ENCODE measurements around the gene SLC25A1.

SLC25A1 gene

DNA sequence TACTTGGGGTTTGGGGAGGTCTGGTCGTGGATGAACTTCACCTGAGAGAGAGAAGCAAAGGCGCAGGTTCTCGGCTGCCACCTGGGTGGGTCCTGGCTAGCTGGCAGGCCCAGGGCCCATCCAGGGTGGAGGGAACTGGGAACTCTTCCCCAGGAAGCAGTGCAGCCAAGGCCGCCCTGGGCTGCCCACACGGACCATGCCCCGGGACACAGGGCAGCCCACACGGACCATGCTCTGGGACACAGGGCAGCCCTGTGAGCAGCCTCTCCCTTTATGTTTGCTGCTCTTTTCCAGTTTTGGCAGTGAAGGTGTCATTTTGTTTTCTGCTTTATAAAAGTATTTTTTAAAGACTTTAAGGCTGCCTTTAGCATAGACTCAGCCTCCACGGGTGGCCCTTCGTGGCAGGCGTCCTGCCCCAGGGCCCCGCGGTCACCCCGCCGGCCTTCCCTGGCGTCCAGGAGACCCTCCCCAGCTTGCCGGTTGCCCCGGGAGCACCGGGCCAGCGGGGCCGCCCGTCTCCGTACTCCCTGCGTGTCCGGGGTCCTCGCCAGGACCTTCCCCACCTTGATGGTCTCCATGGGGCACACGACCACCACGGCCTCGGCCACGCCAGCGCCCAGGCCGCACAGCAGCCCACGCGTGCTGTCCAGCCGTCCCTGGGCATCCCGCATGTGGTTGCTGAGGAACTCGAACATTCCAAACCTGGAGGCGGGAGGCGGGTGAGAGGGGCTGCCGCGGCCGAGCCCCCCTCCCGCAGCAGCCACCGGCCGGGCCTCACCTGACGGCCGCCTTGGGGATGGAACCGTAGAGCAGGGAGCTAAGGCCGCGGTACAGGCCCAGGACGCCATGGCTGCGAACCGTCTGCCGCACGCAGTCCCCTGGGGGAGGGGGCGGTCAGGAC, 1.1 kb downstream of the SLC25A1 start:
- H2AFZ ChIP-seq (ENCODE audit: low read depth, low read length) = no peak overlapping the region

DNA sequence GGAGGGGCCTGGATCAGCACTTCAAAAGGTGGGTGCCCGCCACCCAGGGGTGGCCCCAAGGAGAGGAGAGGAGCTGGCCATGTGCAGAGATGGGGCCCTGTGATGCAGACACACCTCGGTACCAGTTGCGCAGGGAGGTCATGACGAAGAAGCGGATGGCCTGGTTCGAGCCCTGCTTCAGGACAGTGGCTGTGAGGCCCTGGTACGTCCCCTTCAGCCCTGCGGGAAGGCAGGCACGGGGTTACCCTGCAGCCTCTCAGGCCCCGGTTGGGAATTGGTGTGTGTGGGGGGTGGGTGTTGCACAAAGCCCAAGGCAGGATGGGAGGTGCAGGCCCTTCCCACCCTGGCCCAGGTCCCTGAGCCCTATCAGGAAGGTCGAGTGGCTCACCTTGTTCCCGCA, 1.8 kb downstream of the SLC25A1 start:
- H2BK15ac ChIP-seq (ENCODE audit: low read depth, poor library complexity, severe bottlenecking) = no peak overlapping the region
- no peak overlapping the region for H4K8ac ChIP-seq (ENCODE audit: low read length)
- H3K4ac ChIP-seq (ENCODE audit: low read depth in 1 of 2, low read length in 2 of 2) = peak overlapping the region in 1 of 2 experiments; percentile 93
- WGBS = 92% methylated on average over 12 of the region's 12 CpGs
- H3K4me2 ChIP-seq (ENCODE audit: low read length, poor library complexity, severe bottlenecking) = peak overlapping the region; percentile 88
- peak overlapping the region; percentile 81 for H3K9ac ChIP-seq (ENCODE audit: low read length)
- H3K14ac ChIP-seq (ENCODE audit: low read length in 2 of 2) = peak overlapping the region in 1 of 2 experiments; percentile 44
- peak overlapping the region; percentile 6 for H2AK5ac ChIP-seq (ENCODE audit: low read length, severe bottlenecking)
- H2AFZ ChIP-seq (ENCODE audit: low read depth, low read length) = no peak overlapping the region
- H3K18ac ChIP-seq (ENCODE audit: low read depth in 1 of 2, low read length in 2 of 2) = peak overlapping the region in 1 of 2 experiments; percentile 13
- H4K91ac ChIP-seq (ENCODE audit: low read length) = no peak overlapping the region
- H2BK120ac ChIP-seq (ENCODE audit: low read depth, low read length) = no peak overlapping the region
- H2BK12ac ChIP-seq (ENCODE audit: low read length in 2 of 2) = no peak overlapping the region
- H2BK5ac ChIP-seq (ENCODE audit: low read depth, low read length, poor library complexity, severe bottlenecking) = no peak overlapping the region
- H3K4me3 ChIP-seq (ENCODE audit: insufficient read depth in 1 of 2, low read depth in 1 of 2, low read length in 2 of 2) = peak overlapping the region; percentile 12 to 82
- peak overlapping the region in 1 of 2 experiments; percentile 73 for H3K23ac ChIP-seq (ENCODE audit: low read length in 2 of 2)
- H3K36me3 ChIP-seq (ENCODE audit: control insufficient read depth in 1 of 2, insufficient read depth in 2 of 2, low read depth in 1 of 2, low read length in 2 of 2) = peaks cover 15 to 51% of the 10 kb centered on the region in 2 experiments
- no peaks in the 10 kb centered on the region for H3K9me3 ChIP-seq (ENCODE audit: control insufficient read depth, low read length)
- peaks cover 14% of the 10 kb centered on the region for H3K79me1 ChIP-seq (replicated peaks; ENCODE audit: low read length, poor library complexity, severe bottlenecking)
- peaks cover 62% of the 10 kb centered on the region for H3K4me1 ChIP-seq (ENCODE audit: control insufficient read depth, insufficient read depth, low read depth, low read length)
- no peaks in the 10 kb centered on the region for H3K27me3 ChIP-seq (ENCODE audit: control insufficient read depth in 1 of 2, insufficient read depth in 1 of 2, low read length in 2 of 2)
- DNase-seq = no peak
- H3K27ac ChIP-seq (ENCODE audit: low read length, poor library complexity, severe bottlenecking) = no peak overlapping the region

More for the DNA sequence above, 1.1 kb downstream of the SLC25A1 start:
- H4K91ac ChIP-seq (ENCODE audit: low read length) = peak overlapping the region; percentile 90
- no peaks in the 10 kb centered on the region for H3K9me3 ChIP-seq (ENCODE audit: control insufficient read depth, low read length)
- H2BK120ac ChIP-seq (ENCODE audit: low read depth, low read length) = no peak overlapping the region
- H3K9ac ChIP-seq (ENCODE audit: low read length) = peak overlapping the region; percentile 81
- peak overlapping the region; percentile 82 to 90 for H3K4me3 ChIP-seq (ENCODE audit: insufficient read depth in 1 of 2, low read depth in 1 of 2, low read length in 2 of 2)
- H3K36me3 ChIP-seq (ENCODE audit: control insufficient read depth in 1 of 2, insufficient read depth in 2 of 2, low read depth in 1 of 2, low read length in 2 of 2) = peaks cover 15 to 51% of the 10 kb centered on the region in 2 experiments
- peak overlapping the region in 1 of 2 experiments; percentile 96 for H3K14ac ChIP-seq (ENCODE audit: low read length in 2 of 2)
- H3K4me1 ChIP-seq (ENCODE audit: control insufficient read depth, insufficient read depth, low read depth, low read length) = peaks cover 59% of the 10 kb centered on the region
- peaks cover 14% of the 10 kb centered on the region for H3K79me1 ChIP-seq (replicated peaks; ENCODE audit: low read length, poor library complexity, severe bottlenecking)
- H2BK15ac ChIP-seq (ENCODE audit: low read depth, poor library complexity, severe bottlenecking) = no peak overlapping the region
- no peak for DNase-seq
- peak overlapping the region in 1 of 2 experiments; percentile 93 for H3K23ac ChIP-seq (ENCODE audit: low read length in 2 of 2)
- H3K27me3 ChIP-seq (ENCODE audit: control insufficient read depth in 1 of 2, insufficient read depth in 1 of 2, low read length in 2 of 2) = no peaks in the 10 kb centered on the region
- H2BK5ac ChIP-seq (ENCODE audit: low read depth, low read length, poor library complexity, severe bottlenecking) = no peak overlapping the region
- no peak overlapping the region for H2AK5ac ChIP-seq (ENCODE audit: low read length, severe bottlenecking)
- peak overlapping the region; percentile 57 to 93 for H3K4ac ChIP-seq (ENCODE audit: low read depth in 1 of 2, low read length in 2 of 2)
- peak overlapping the region; percentile 88 for H3K4me2 ChIP-seq (ENCODE audit: low read length, poor library complexity, severe bottlenecking)
- 35% methylated on average over 55 of the region's 55 CpGs for WGBS
- H4K8ac ChIP-seq (ENCODE audit: low read length) = peak overlapping the region; percentile 55
- H3K27ac ChIP-seq (ENCODE audit: low read length, poor library complexity, severe bottlenecking) = no peak overlapping the region
- peak overlapping the region; percentile 81 to 95 for H3K18ac ChIP-seq (ENCODE audit: low read depth in 1 of 2, low read length in 2 of 2)
- peak overlapping the region in 1 of 2 experiments; percentile 72 for H2BK12ac ChIP-seq (ENCODE audit: low read length in 2 of 2)

DNA sequence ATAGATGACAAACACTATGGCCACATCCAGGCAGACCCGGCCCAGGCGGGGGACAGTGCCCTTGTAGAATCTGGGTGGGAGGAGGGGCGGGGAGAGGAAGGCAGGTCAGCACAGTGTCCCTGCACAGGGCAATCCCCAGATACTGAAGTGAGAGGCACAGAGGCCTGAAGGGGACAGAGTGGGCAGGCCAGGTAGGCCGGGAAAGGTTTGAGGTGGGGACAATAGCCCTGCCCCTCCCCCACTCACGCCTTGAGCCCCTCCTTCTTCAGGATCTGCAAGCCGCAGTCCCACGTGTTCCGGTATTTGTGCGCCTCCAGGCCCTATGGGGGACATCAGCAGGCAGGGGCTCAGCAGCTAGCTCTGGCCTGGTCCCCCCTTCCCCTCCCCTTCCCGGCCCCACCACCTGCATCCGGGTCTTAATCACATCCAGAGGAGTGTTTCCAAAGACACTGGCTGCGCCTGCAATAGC, 2.3 kb downstream of the SLC25A1 start:
- Histone ChIP-seq H3K4me3 (ENCODE audit: insufficient read depth in 1 of 2, low read depth in 1 of 2, low read length in 2 of 2) (no peak overlapping the region), H2BK5ac (ENCODE audit: low read depth, low read length, poor library complexity, severe bottlenecking) (no peak overlapping the region), H2AFZ (ENCODE audit: low read depth, low read length) (no peak overlapping the region), H3K79me1 (replicated peaks; ENCODE audit: low read length, poor library complexity, severe bottlenecking) (peaks cover 14% of the 10 kb centered on the region), H2BK12ac (ENCODE audit: low read length in 2 of 2) (no peak overlapping the region), H3K27ac (ENCODE audit: low read length, poor library complexity, severe bottlenecking) (no peak overlapping the region), H2AK5ac (ENCODE audit: low read length, severe bottlenecking) (no peak overlapping the region), H2BK120ac (ENCODE audit: low read depth, low read length) (no peak overlapping the region), H3K27me3 (ENCODE audit: control insufficient read depth in 1 of 2, insufficient read depth in 1 of 2, low read length in 2 of 2) (no peaks in the 10 kb centered on the region), H3K9ac (ENCODE audit: low read length) (no peak overlapping the region), H4K91ac (ENCODE audit: low read length) (peak overlapping the region; percentile 49), H3K4me1 (ENCODE audit: control insufficient read depth, insufficient read depth, low read depth, low read length) (peaks cover 60% of the 10 kb centered on the region), H3K23ac (ENCODE audit: low read length in 2 of 2) (no peak overlapping the region), H3K4ac (ENCODE audit: low read depth in 1 of 2, low read length in 2 of 2) (no peak overlapping the region), H2BK15ac (ENCODE audit: low read depth, poor library complexity, severe bottlenecking) (no peak overlapping the region), H3K18ac (ENCODE audit: low read depth in 1 of 2, low read length in 2 of 2) (no peak overlapping the region), H4K8ac (ENCODE audit: low read length) (no peak overlapping the region), H3K4me2 (ENCODE audit: low read length, poor library complexity, severe bottlenecking) (no peak overlapping the region), H3K9me3 (ENCODE audit: control insufficient read depth, low read length) (no peaks in the 10 kb centered on the region), H3K36me3 (ENCODE audit: control insufficient read depth in 1 of 2, insufficient read depth in 2 of 2, low read depth in 1 of 2, low read length in 2 of 2) (peaks cover 15 to 51% of the 10 kb centered on the region in 2 experiments), H3K14ac (ENCODE audit: low read length in 2 of 2) (no peak overlapping the region)
- 83% methylated on average over 11 of the region's 12 CpGs for WGBS
- DNase-seq = no peak

DNA sequence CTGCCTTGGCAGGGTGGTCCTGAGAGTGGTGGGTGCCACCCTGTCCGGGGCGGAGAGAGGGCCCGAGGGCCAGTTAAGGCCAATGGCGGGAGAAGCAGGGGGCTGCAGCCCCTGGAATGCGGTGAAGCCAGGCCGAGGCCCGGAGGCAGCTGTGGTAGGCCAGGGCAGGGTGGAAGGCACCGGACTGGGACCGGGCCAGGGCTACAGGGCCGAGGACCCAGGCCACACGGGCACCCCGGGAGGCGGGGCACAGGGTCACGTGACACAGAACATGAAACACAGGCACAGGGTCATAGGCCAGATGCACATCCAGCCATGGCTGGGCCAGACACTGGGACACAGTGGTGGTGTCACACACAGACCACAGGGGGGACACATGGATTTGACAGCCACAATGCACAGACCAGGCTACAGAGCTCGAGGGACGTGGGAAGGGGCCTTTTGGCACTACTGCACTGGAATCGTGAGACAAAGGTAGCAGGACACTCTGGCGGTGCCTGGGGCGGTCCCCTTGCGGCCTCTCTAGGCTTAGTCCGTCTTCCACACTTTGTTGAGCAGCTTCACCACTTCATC, 2.8 kb downstream of the SLC25A1 start:
- Histone ChIP-seq H4K8ac (ENCODE audit: low read length) (peak overlapping the region; percentile 5), H2AFZ (ENCODE audit: low read depth, low read length) (no peak overlapping the region), H3K4me2 (ENCODE audit: low read length, poor library complexity, severe bottlenecking) (no peak overlapping the region), H2BK5ac (ENCODE audit: low read depth, low read length, poor library complexity, severe bottlenecking) (no peak overlapping the region), H3K4ac (ENCODE audit: low read depth in 1 of 2, low read length in 2 of 2) (peak overlapping the region in 1 of 2 experiments; percentile 13), H2BK120ac (ENCODE audit: low read depth, low read length) (no peak overlapping the region), H3K14ac (ENCODE audit: low read length in 2 of 2) (no peak overlapping the region), H2BK15ac (ENCODE audit: low read depth, poor library complexity, severe bottlenecking) (no peak overlapping the region), H3K9ac (ENCODE audit: low read length) (no peak overlapping the region), H3K27me3 (ENCODE audit: control insufficient read depth in 1 of 2, insufficient read depth in 1 of 2, low read length in 2 of 2) (no peaks in the 10 kb centered on the region), H3K36me3 (ENCODE audit: control insufficient read depth in 1 of 2, insufficient read depth in 2 of 2, low read depth in 1 of 2, low read length in 2 of 2) (peaks cover 15 to 47% of the 10 kb centered on the region in 2 experiments), H3K27ac (ENCODE audit: low read length, poor library complexity, severe bottlenecking) (no peak overlapping the region), H2BK12ac (ENCODE audit: low read length in 2 of 2) (no peak overlapping the region), H2AK5ac (ENCODE audit: low read length, severe bottlenecking) (no peak overlapping the region), H3K4me3 (ENCODE audit: insufficient read depth in 1 of 2, low read depth in 1 of 2, low read length in 2 of 2) (no peak overlapping the region), H3K9me3 (ENCODE audit: control insufficient read depth, low read length) (no peaks in the 10 kb centered on the region), H3K23ac (ENCODE audit: low read length in 2 of 2) (no peak overlapping the region), H3K4me1 (ENCODE audit: control insufficient read depth, insufficient read depth, low read depth, low read length) (peaks cover 65% of the 10 kb centered on the region), H3K79me1 (replicated peaks; ENCODE audit: low read length, poor library complexity, severe bottlenecking) (peaks cover 14% of the 10 kb centered on the region), H4K91ac (ENCODE audit: low read length) (peak overlapping the region; percentile 49), H3K18ac (ENCODE audit: low read depth in 1 of 2, low read length in 2 of 2) (no peak overlapping the region)
- no peak for DNase-seq
- WGBS = 88% methylated on average over 18 of the region's 21 CpGs
